Ectodermal cell (in vitro differentiated cells): ENCODE measurements around the gene MAP4K4.

Experiments used
- H3K27ac ChIP-seq: 2 replicates; pipeline ENCODE4 v1.7.0; 2013; ENCODE audit warnings: mild to moderate bottlenecking, low read depth, low read length; ENCODE audit not compliant: insufficient read depth, poor library complexity, severe bottlenecking
- H3K27me3 ChIP-seq: 2 replicates; pipeline ENCODE4 v1.7.0; 2013; ENCODE audit warnings: mild to moderate bottlenecking, low read length; ENCODE audit not compliant: insufficient read depth, control insufficient read depth, poor library complexity, severe bottlenecking
- H3K36me3 ChIP-seq: one replicate; pipeline ENCODE4 v1.7.0; 2013; ENCODE audit warnings: low read length; ENCODE audit not compliant: control insufficient read depth, insufficient read depth
- H3K4me1 ChIP-seq: one replicate; pipeline ENCODE4 v1.7.0; 2013; ENCODE audit warnings: low read length; ENCODE audit not compliant: control insufficient read depth, insufficient read depth
- H3K4me3 ChIP-seq: 2 replicates; pipeline ENCODE4 v1.7.0; 2013; ENCODE audit warnings: low read depth, low read length, control low read depth; ENCODE audit not compliant: insufficient read depth
- H3K9me3 ChIP-seq: 2 replicates; pipeline ENCODE4 v1.7.0; 2013; ENCODE audit warnings: mild to moderate bottlenecking, low read length, moderate library complexity; ENCODE audit not compliant: control insufficient read depth
- WGBS, 2 experiments: methylation state at CpG; one replicate each; pipeline ENCODE4 v1.1.7; 2013; ENCODE audit warnings: missing lambda C conversion rate in 2 of 2; 5-methylcytosine and 5-hydroxymethylcytosine counted together

The MAP4K4 gene

GRCh38 chr2:101830555-101830954, 133.0 kb downstream of the MAP4K4 start:
- no peak overlapping the region for H3K4me3 ChIP-seq
- no peaks in the 10 kb centered on the region for H3K9me3 ChIP-seq
- H3K4me1 ChIP-seq = no peaks in the 10 kb centered on the region
- WGBS, 2 experiments = 90 to 93% methylated on average over 5 of the region's 5 CpGs
- H3K27ac ChIP-seq = no peak overlapping the region
- H3K27me3 ChIP-seq = no peaks in the 10 kb centered on the region
- peaks cover 25% of the 10 kb centered on the region for H3K36me3 ChIP-seq

DNA sequence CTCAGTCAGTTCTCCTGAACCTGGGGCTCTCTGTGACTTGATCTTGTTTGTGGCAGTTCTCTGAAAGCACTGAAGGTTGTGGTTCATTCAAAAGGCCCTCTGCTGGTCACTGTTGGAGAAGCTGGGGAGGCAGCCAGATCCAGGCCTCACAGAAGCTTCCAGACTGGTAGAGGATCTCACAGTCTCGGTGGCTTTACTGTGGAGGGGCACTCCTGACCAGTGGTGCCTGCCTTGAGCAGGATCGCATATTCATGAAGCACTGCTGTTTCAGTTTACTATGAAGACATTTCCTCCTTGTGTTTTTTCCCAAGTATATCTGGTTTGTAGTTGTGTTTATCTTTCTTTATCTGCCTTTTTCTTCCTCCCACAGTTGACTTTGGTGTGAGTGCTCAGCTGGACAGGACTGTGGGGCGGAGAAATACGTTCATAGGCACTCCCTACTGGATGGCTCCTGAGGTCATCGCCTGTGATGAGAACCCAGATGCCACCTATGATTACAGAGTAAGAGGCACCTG, 133.9 kb downstream of the MAP4K4 start:
- H3K27me3 ChIP-seq = no peaks in the 10 kb centered on the region
- H3K4me3 ChIP-seq = no peak overlapping the region
- peaks cover 22% of the 10 kb centered on the region for H3K36me3 ChIP-seq
- no peaks in the 10 kb centered on the region for H3K4me1 ChIP-seq
- H3K27ac ChIP-seq = no peak overlapping the region
- 83 to 88% methylated on average over 5 of the region's 5 CpGs for WGBS, 2 experiments
- no peaks in the 10 kb centered on the region for H3K9me3 ChIP-seq

DNA sequence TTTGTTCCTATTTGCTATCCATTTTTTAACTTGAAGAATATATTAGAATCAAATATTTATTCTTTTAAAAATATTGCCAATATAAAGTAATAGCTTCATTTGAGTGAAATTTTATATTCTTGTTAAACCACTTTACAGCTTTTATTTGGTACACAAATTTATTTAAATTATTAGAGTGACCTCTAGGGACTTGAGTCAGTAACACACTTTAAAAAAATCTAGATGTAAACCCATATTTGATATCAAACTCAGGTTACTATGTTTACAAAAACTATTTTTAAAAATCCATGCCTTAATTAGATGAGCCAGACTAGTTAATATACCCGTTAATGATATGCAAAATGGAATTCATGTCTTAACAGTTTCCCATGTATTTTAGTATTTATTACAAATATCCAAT, 134.6 kb downstream of the MAP4K4 start:
- no peak overlapping the region for H3K27ac ChIP-seq
- 100% methylated on average over 1 of the region's 1 CpG; no CpG with 5 or more reads in 1 of the 2 experiments for WGBS, 2 experiments

DNA sequence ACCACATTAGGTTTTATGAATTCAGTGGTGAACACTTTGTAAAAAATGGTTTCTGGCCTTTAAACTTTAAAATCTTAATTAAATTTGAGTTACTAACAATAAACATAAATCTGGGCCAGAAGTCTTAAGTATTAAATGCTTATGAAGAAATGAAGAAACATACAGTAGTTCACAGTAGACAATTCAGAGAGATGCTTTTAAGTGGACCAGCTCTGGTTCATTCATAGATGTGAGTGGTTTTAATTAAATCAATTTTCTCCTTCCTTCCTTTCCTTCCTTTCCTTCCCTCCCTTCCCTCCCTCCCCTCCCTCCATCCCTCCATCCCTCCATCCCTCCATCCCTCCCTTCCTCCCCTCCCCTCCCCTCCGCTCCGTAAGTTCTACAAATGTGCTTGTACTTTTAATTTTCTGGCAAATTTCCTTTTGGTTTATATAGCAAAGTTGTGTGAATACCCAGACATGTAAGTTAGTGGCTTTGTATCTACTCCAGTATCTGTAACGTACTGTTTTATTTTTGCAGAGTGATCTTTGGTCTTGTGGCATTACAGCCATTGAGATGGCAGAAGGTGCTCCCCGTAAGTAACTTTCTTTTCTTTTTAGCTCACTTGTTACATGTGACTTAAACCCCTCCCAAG, 136.5 kb downstream of the MAP4K4 start:
- peaks cover 11% of the 10 kb centered on the region for H3K36me3 ChIP-seq

More for the DNA sequence above, 134.6 kb downstream of the MAP4K4 start:
- Histone ChIP-seq H3K4me3 (no peak overlapping the region), H3K4me1 (no peaks in the 10 kb centered on the region), H3K27me3 (no peaks in the 10 kb centered on the region), H3K36me3 (peaks cover 16% of the 10 kb centered on the region), H3K9me3 (no peaks in the 10 kb centered on the region)

GRCh38 chr2:101837354-101837753, 139.8 kb downstream of the MAP4K4 start:
- no peaks in the 10 kb centered on the region for H3K4me1 ChIP-seq
- no peak overlapping the region for H3K27ac ChIP-seq
- 93 to 99% methylated on average over 3 of the region's 3 CpGs for WGBS, 2 experiments
- H3K4me3 ChIP-seq = no peak overlapping the region
- H3K36me3 ChIP-seq = peaks cover 24% of the 10 kb centered on the region
- no peaks in the 10 kb centered on the region for H3K27me3 ChIP-seq
- H3K9me3 ChIP-seq = no peaks in the 10 kb centered on the region

More for the DNA sequence above, 136.5 kb downstream of the MAP4K4 start:
- Histone ChIP-seq H3K4me3 (no peak overlapping the region), H3K27ac (no peak overlapping the region), H3K27me3 (no peaks in the 10 kb centered on the region), H3K9me3 (no peaks in the 10 kb centered on the region), H3K4me1 (no peaks in the 10 kb centered on the region)
- 90 to 95% methylated on average over 2 to 3 of the region's 4 CpGs for WGBS, 2 experiments

DNA sequence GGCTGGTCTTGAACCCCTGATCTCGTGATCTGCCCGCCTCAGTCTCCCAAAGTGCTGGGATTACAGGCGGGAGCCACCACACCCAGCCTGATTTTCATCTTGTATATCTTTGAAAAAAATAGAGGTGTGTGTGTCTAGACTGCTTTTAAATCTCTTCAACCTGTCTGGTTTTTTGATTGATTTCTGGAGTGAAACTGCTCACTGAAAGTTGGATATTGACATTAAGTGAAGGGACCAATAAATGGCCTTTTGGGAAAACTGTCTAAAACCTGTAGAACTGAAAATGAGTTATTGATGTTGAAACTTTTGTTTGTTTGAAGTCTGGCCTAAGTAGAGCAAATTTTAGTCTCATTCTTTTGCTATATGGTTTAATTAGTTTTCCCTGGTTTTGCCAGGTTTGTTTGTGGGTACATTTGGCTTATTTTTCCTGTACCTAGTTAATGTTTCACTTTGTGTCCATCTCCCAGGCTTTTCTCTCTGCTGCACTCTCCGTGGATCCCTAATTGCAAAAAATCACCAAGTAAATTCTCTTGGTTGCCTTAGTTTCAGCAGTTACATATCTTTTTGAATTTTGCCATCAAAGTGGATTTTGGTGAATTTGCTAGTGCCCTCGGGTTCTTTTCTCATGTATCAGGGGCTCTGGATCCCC, 144.3 kb downstream of the MAP4K4 start:
- peaks cover 40% of the 10 kb centered on the region for H3K36me3 ChIP-seq

GRCh38 chr2:101842471-101842870, 145.0 kb downstream of the MAP4K4 start:
- Histone ChIP-seq H3K9me3 (no peaks in the 10 kb centered on the region), H3K27ac (no peak overlapping the region), H3K27me3 (no peaks in the 10 kb centered on the region), H3K36me3 (peaks cover 40% of the 10 kb centered on the region), H3K4me1 (peaks cover 3% of the 10 kb centered on the region), H3K4me3 (no peak overlapping the region)
- WGBS, 2 experiments = 94 to 96% methylated on average over 1 of the region's 1 CpG

More for the DNA sequence above, 144.3 kb downstream of the MAP4K4 start:
- Histone ChIP-seq H3K9me3 (no peaks in the 10 kb centered on the region), H3K27me3 (no peaks in the 10 kb centered on the region), H3K4me3 (no peak overlapping the region), H3K4me1 (peaks cover 3% of the 10 kb centered on the region), H3K27ac (no peak overlapping the region)
- 91 to 97% methylated on average over 5 of the region's 5 CpGs for WGBS, 2 experiments

DNA sequence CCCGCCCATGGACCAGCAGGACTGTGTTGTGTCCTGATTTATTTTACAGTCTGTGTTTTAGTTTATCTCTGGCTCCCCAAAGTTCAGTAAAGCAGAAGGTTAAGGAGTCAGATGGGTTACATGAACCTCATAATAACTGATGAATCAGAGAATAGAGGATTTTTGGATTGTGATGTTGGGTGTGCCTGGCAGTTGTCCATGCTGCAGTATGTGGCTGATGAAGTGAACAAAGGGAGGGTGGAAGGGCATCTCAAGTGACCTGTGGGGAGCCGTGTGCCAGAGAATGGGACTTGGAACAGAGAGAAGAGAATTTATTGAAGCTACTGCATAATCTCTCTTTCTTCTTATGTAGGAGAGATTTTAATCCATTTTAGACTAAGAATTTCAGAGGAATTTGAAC, 145.5 kb downstream of the MAP4K4 start:
- H3K27ac ChIP-seq = no peak overlapping the region
- WGBS, 2 experiments = 86 to 96% methylated on average over 2 of the region's 2 CpGs

DNA sequence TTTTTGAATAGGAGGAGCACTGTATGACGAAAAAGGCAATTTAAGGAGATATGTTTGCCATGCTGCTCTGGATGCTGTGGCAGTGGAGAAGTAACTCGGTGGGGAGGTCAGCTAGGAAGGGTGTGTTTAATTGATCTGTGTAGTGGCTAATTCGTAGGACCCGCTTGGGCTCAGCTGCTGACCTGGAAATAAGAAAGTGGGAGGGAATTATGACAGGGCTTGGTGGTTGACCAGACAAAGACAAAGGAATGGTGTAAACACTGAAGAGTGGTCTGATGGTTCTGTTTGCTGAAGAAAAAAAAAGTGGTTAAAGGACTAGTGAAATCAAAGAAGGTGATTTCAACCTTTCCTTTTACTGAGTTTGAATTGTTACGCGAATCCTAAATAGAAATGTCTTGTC, 146.0 kb downstream of the MAP4K4 start:
- H3K27ac ChIP-seq = no peak overlapping the region
- 92 to 97% methylated on average over 6 of the region's 6 CpGs for WGBS, 2 experiments
- peaks cover 40% of the 10 kb centered on the region for H3K36me3 ChIP-seq

More for the DNA sequence above, 145.5 kb downstream of the MAP4K4 start:
- Histone ChIP-seq H3K27me3 (no peaks in the 10 kb centered on the region), H3K36me3 (peaks cover 40% of the 10 kb centered on the region), H3K4me3 (no peak overlapping the region), H3K9me3 (no peaks in the 10 kb centered on the region), H3K4me1 (peaks cover 3% of the 10 kb centered on the region)

DNA sequence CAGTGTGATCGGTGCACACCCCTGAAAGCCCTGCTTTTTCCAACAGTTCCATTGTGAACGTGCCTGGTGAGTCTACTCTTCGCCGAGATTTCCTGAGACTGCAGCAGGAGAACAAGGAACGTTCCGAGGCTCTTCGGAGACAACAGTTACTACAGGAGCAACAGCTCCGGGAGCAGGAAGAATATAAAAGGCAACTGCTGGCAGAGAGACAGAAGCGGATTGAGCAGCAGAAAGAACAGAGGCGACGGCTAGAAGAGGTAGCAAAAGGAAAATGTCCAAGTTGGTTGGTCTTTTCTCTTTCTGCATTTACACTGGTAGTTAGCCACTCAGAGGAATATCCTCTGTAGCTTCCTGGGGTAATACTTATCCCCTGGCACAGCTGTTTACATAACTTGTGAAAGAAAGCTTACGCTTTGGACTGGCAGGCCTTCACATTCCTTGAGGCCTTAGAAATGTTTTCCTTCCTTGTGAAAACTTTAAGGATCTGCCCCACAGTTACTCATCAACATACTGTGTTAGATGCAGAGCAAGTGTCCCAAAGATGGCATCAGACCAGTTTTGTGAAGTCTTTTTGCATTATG, 146.6 kb downstream of the MAP4K4 start:
- WGBS, 2 experiments = 94 to 96% methylated on average over 12 of the region's 12 CpGs
- no peaks in the 10 kb centered on the region for H3K27me3 ChIP-seq

More for the DNA sequence above, 146.0 kb downstream of the MAP4K4 start:
- Histone ChIP-seq H3K4me3 (no peak overlapping the region), H3K27me3 (no peaks in the 10 kb centered on the region), H3K4me1 (peaks cover 3% of the 10 kb centered on the region), H3K9me3 (no peaks in the 10 kb centered on the region)

More for the DNA sequence above, 146.6 kb downstream of the MAP4K4 start:
- H3K4me3 ChIP-seq = no peak overlapping the region
- no peak overlapping the region for H3K27ac ChIP-seq
- H3K9me3 ChIP-seq = no peaks in the 10 kb centered on the region
- H3K4me1 ChIP-seq = peaks cover 3% of the 10 kb centered on the region
- peaks cover 39% of the 10 kb centered on the region for H3K36me3 ChIP-seq
